ENCODE data around the gene ALK.

- no peak for TF ChIP-seq SUZ12 (IDR thresholded peaks at IDR 0.05; ENCODE audit: extremely low read depth, insufficient read depth, insufficient read length)
- no peak for TF ChIP-seq ZNF274 (IDR thresholded peaks at IDR 0.05; ENCODE audit: low read depth, low read length)
- TF ChIP-seq YY1 (IDR thresholded peaks at IDR 0.05; ENCODE audit: insufficient read depth, insufficient read length) = no peak
Observed at GRCh38 chr2:29147963-29148362, 773.4 kb downstream of the ALK start.

Measured in NT2/D1 (cell line).